Transverse colon (tissue), 4 donors: Measurements from ENCODE around the gene TRAF3. TPM values are rescaled to one million over a fixed set of nuclear protein-coding genes. Genes with fewer than 3 reads are reported as not detected.

ENCODE experiments used
- DNase-seq: peaks from one replicate; pipeline ENCODE4 v3.0.0-alpha.2; 2019
- H3K27ac ChIP-seq, 4 donors: fragments of 200-600 bp; sonication (generic); 2 replicates each; pipeline ENCODE4 v1.5.1; 2016 to 2018; ENCODE audit warnings: inconsistent platforms in 4 of 4
- H3K27me3 ChIP-seq: fragments of 200-600 bp; sonication (generic); 2 replicates; pipeline ENCODE4 v1.5.1; 2017; ENCODE audit warnings: inconsistent platforms
- H3K36me3 ChIP-seq, 4 donors: fragments of 200-600 bp; sonication (generic); 2 replicates each; pipeline ENCODE4 v1.5.1; 2017 to 2019; ENCODE audit warnings: inconsistent platforms in 4 of 4
- H3K4me1 ChIP-seq, 4 donors: fragments of 200-600 bp; sonication (generic); 2 replicates each; pipeline ENCODE4 v1.5.1; 2017 to 2020; ENCODE audit warnings: inconsistent platforms in 4 of 4
- H3K4me3 ChIP-seq, 4 donors: fragments of 200-600 bp; sonication (generic); 1 replicate in 1 of 4; 2 replicates in 3 of 4; pipeline versions ENCODE4 v1.5.1 to v1.6.1; 2017 to 2019; ENCODE audit warnings: inconsistent platforms in 4 of 4
- H3K9me3 ChIP-seq, 2 donors: fragments of 200-600 bp; sonication (generic); 2 replicates each; pipeline ENCODE4 v1.5.1; 2017 to 2019; ENCODE audit warnings: inconsistent platforms in 2 of 2
- EP300 ChIP-seq: sonication (generic); formaldehyde crosslinking; IDR thresholded peaks from one replicate; pipeline ENCODE4 v1.6.1; 2017; ENCODE audit warnings: antibody characterized with exemption, low read depth
- POLR2A ChIP-seq: fragments of 450-650 bp; IDR thresholded peaks from one replicate; pipeline ENCODE4 v1.6.1; 2016; ENCODE audit warnings: antibody characterized with exemption, mild to moderate bottlenecking, moderate library complexity
- POLR2AphosphoS5 ChIP-seq, 3 donors: sonication (generic); formaldehyde crosslinking; IDR thresholded peaks; one replicate each; pipeline ENCODE4 v1.6.1; 2016; ENCODE audit warnings: antibody characterized with exemption in 3 of 3
- WGBS, 2 donors: methylation state at CpG; one replicate each; pipeline ENCODE4 v1.1.5; 2018; ENCODE audit warnings: low coverage in 1 of 2; 5-methylcytosine and 5-hydroxymethylcytosine counted together
- in situ Hi-C, 4 donors: fragments of 200-750 bp; cut with MboI; loops; one replicate each; pipeline versions ENCODE4 v1.15.0 to v1.15.1; 2017; ENCODE audit warnings: low sequenced_read_pairs in 3 of 4, low pct_ligation_motif_present in 1 of 4, low pct_unique_long_range_greater_than_20kb in 1 of 4
- intact Hi-C: fragments of 100-400 bp; cut with DNase I; formaldehyde crosslinking; loops from one replicate; pipeline ENCODE4 v1.15.1; 2023; ENCODE audit warnings: low total_unique reads
- small RNA-seq, 4 donors: library from RNA; depleted of rRNA; stranded (forward); fragments of <200 nt; gene quantifications; one replicate each; pipeline ENCODE3, GENCODE V24; 2016
- total RNA-seq, 4 donors: library from RNA; depleted of rRNA; stranded (reverse); fragments of >200 nt; gene quantifications; one replicate each; pipeline ENCODE4 v1.1.0, GENCODE V29; 2016
- TF ChIP-seq, protein P1 (sequence below), 5 experiments: fragments of 200-600 bp in 3 of 5; fragments of 450-650 bp in 2 of 5; sonication (generic) in 3 of 5; IDR thresholded peaks; 1 replicate in 2 of 5; 2 replicates in 3 of 5; pipeline ENCODE4 v1.5.1; 2016 to 2017; ENCODE audit warnings: antibody characterized with exemption in 5 of 5, inconsistent platforms in 3 of 5, mild to moderate bottlenecking in 2 of 5, moderate library complexity in 1 of 5

TRAF3 gene
- total RNA-seq, 4 donors from 2014 or later = 18.7 to 28.9 (median 25.0) TPM

DNA sequence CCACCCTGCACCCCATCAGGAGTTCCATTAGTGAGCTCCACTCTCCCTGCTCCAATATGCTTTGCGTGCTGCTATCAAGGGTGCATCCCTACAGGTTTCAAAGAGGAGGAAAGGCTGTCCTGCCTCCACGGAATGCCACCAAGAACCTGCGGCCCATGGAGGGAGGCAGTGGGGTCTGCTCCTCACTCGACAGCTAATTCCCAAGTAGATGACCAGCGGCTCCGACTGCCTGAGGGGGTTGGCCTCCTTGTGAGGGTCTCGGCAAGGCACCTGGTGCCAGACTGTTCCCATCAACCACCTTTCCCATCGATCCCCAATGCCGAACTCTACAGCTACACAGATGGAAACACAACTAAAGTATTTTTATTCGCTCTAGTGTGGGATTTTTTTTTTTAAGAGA, 181.2 kb downstream of the TRAF3 start:
- H3K36me3 ChIP-seq = peaks cover 0 to 65% (median 32%) of the 10 kb centered on the region in 4 donors
- no peaks in the 10 kb centered on the region for H3K27me3 ChIP-seq
- in situ Hi-C loops = no loop called here
- WGBS, 2 donors = 92 to 100% methylated on average over 1 to 10 of the region's 10 CpGs
- H3K4me1 ChIP-seq = no peaks in the 10 kb centered on the region
- no peak for DNase-seq
- intact Hi-C loops = no loop called here
- H3K4me3 ChIP-seq = no peak overlapping the region
- TF ChIP-seq, protein P1, sequence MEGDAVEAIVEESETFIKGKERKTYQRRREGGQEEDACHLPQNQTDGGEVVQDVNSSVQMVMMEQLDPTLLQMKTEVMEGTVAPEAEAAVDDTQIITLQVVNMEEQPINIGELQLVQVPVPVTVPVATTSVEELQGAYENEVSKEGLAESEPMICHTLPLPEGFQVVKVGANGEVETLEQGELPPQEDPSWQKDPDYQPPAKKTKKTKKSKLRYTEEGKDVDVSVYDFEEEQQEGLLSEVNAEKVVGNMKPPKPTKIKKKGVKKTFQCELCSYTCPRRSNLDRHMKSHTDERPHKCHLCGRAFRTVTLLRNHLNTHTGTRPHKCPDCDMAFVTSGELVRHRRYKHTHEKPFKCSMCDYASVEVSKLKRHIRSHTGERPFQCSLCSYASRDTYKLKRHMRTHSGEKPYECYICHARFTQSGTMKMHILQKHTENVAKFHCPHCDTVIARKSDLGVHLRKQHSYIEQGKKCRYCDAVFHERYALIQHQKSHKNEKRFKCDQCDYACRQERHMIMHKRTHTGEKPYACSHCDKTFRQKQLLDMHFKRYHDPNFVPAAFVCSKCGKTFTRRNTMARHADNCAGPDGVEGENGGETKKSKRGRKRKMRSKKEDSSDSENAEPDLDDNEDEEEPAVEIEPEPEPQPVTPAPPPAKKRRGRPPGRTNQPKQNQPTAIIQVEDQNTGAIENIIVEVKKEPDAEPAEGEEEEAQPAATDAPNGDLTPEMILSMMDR (IDR thresholded peaks at IDR 0.05) = no peak
- TF ChIP-seq EP300 (no peak), POLR2A (no peak), POLR2AphosphoS5 (IDR thresholded peaks at IDR 0.05) (no peak)
- H3K9me3 ChIP-seq = no peaks in the 10 kb centered on the region
- no peak overlapping the region for H3K27ac ChIP-seq

Small RNA genes lying within 50 kb of the gene (small RNA-seq; reads per million reads assigned to genes)
- gene RNU6-1316P = 0 reads per million in 4 donors

Other genes with a start within 250 kb of the TRAF3 start
- 10 to 100 TPM; 15.7 to 31.0 (median 25.8) TPM for gene RCOR1, start 184.8 kb upstream of the TRAF3 start, total RNA-seq
- gene AMN, start 145.2 kb downstream of the TRAF3 start, total RNA-seq = 100 to 1,000 TPM; 306 to 597 (median 420) TPM